Measurements from ENCODE around the gene MXD4.

DNA sequence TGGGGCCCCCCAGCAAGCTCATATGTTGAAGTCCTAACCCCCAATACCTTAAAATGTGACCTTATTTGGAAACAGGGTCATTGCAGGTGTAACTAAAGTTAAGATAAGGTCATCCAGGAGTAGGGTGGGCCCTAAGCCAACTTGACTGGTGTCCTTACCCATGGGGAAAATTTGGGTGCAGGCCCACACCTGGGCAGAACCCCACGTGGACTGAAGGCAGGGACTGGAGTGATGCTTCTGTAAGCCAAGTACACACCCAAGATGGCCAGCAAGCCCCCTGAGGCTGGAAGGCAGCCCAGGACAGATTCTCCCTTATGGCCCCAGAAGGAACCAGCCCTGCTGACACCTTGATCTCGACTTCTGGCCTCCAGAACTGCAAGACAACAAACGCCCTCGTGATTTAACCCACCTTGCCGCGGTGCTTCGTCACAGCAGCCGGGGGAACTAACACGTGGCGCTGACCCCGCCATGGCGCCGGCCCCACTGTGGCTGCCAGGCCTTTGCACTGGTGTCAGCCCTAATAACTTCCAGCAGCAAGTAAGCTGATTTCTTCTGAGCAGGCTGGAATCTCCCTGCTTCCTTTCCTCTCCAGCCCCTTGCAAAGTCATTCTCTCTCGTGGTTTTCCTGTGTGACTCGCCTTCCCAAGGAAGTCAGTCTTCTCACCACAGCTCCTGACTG lies 23.2 kb upstream of the MXD4 start:
- TF ChIP-seq, protein P1, sequence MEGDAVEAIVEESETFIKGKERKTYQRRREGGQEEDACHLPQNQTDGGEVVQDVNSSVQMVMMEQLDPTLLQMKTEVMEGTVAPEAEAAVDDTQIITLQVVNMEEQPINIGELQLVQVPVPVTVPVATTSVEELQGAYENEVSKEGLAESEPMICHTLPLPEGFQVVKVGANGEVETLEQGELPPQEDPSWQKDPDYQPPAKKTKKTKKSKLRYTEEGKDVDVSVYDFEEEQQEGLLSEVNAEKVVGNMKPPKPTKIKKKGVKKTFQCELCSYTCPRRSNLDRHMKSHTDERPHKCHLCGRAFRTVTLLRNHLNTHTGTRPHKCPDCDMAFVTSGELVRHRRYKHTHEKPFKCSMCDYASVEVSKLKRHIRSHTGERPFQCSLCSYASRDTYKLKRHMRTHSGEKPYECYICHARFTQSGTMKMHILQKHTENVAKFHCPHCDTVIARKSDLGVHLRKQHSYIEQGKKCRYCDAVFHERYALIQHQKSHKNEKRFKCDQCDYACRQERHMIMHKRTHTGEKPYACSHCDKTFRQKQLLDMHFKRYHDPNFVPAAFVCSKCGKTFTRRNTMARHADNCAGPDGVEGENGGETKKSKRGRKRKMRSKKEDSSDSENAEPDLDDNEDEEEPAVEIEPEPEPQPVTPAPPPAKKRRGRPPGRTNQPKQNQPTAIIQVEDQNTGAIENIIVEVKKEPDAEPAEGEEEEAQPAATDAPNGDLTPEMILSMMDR (IDR thresholded peaks at IDR 0.05), result no peak
- TF ChIP-seq POLR2A (IDR thresholded peaks at IDR 0.05), result no peak
- TF ChIP-seq EP300 (IDR thresholded peaks at IDR 0.05), result no peak

All from upper lobe of left lung (tissue), 4 donors.